PC-9 (cell line): Measurements from ENCODE around the gene ATP8A1. TPM values are rescaled to one million over a fixed set of nuclear protein-coding genes. Genes with fewer than 3 reads are reported as not detected.

Source experiments
- BruUV-seq: library from RNA; stranded (reverse); fragments of 400-500 nt; replicated peaks from 2 replicates; lab custom pipeline; 2021; lab: Mats Ljungman, UMichigan
- CTCF ChIA-PET: fragments of 300-600 bp; sonication (Branson Sonifier 250); formaldehyde crosslinking; loops from one replicate; lab custom pipeline; 2022; ENCODE audit warnings: antibody characterized with exemption; lab: Charles Lee
- POLR2A ChIA-PET: fragments of 300-600 bp; sonication (Branson Sonifier 250); formaldehyde crosslinking; loops from one replicate; lab custom pipeline; 2022; ENCODE audit warnings: antibody characterized with exemption; ENCODE audit not compliant: unreplicated experiment; lab: Charles Lee
- DNase-seq, 2 experiments: peaks; one replicate each; pipeline versions ENCODE4 v3.0.0 to v3.0.0-alpha.2; 2015 to 2022; ENCODE audit warnings: mixed read lengths in 1 of 2
- H2AFZ ChIP-seq: fragments of 200-600 bp; sonication (generic); 2 replicates; pipeline ENCODE4 v1.8.1; 2017; ENCODE audit warnings: antibody characterized with exemption
- H3F3A ChIP-seq: fragments of 200-600 bp; sonication (generic); 2 replicates; pipeline ENCODE4 v1.8.1; 2017; ENCODE audit warnings: antibody characterized with exemption, mild to moderate bottlenecking, low read depth; ENCODE audit not compliant: insufficient read depth
- H3K27ac ChIP-seq: fragments of 200-600 bp; sonication (generic); 2 replicates; pipeline ENCODE4 v1.6.1; 2016; ENCODE audit warnings: mixed run types
- H3K27me3 ChIP-seq: fragments of 200-600 bp; sonication (generic); 2 replicates; pipeline ENCODE4 v1.6.1; 2016; ENCODE audit warnings: low read depth, mixed run types; ENCODE audit not compliant: insufficient read depth
- H3K36me3 ChIP-seq: fragments of 200-600 bp; sonication (generic); 2 replicates; pipeline ENCODE4 v1.6.1; 2016; ENCODE audit warnings: low read depth, mixed run types
- H3K4me1 ChIP-seq: fragments of 200-600 bp; sonication (generic); replicated peaks from 2 replicates; pipeline ENCODE4 v1.6.1; 2016; ENCODE audit warnings: mixed run types; ENCODE audit not compliant: insufficient read depth
- H3K4me2 ChIP-seq: fragments of 200-600 bp; sonication (generic); 2 replicates; pipeline ENCODE4 v1.6.1; 2017; ENCODE audit warnings: mixed run types
- H3K4me3 ChIP-seq: fragments of 200-600 bp; sonication (generic); 2 replicates; pipeline ENCODE4 v1.6.1; 2016; ENCODE audit warnings: mixed run types
- H3K79me2 ChIP-seq: fragments of 200-600 bp; sonication (generic); 2 replicates; pipeline ENCODE4 v1.6.1; 2017; ENCODE audit warnings: low read depth, mixed run types
- H3K9me2 ChIP-seq: fragments of 200-600 bp; sonication (generic); 2 replicates; pipeline ENCODE4 v1.8.1; 2017; ENCODE audit warnings: mild to moderate bottlenecking; ENCODE audit not compliant: insufficient read depth
- H3K9me3 ChIP-seq: fragments of 200-600 bp; sonication (generic); 2 replicates; pipeline ENCODE4 v1.8.1; 2016; ENCODE audit warnings: low read depth; ENCODE audit not compliant: insufficient read depth
- H4K20me1 ChIP-seq: fragments of 200-600 bp; sonication (generic); 2 replicates; pipeline ENCODE4 v1.8.1; 2017; ENCODE audit not compliant: insufficient read depth
- CTCF ChIP-seq: fragments of 200-600 bp; sonication (generic); conservative IDR thresholded peaks from 2 replicates; pipeline ENCODE4 v1.6.1; 2017; ENCODE audit warnings: mixed run types, antibody characterized with exemption, mild to moderate bottlenecking, moderate library complexity
- EZH2 ChIP-seq: fragments of 200-600 bp; sonication (generic); IDR thresholded peaks from 2 replicates; pipeline ENCODE4 v1.8.0; 2017; ENCODE audit warnings: antibody characterized with exemption, low read depth
- intact Hi-C: fragments of 100-400 bp; cut with micrococcal nuclease; formaldehyde crosslinking; loops from one replicate; pipeline ENCODE4 v1.10.0; 2022; ENCODE audit not compliant: unreplicated experiment
- total RNA-seq: library from RNA; stranded (reverse); gene quantifications from 2 replicates; pipeline ENCODE4 v1.2.3, GENCODE V29; 2021

Gene ATP8A1
- total RNA-seq, 1 experiment from 2014 or later = not detected

GRCh38 chr4:42489095-42489494 is 167.8 kb downstream of the ATP8A1 start:
- H4K20me1 ChIP-seq = no peaks in the 10 kb centered on the region
- H3K79me2 ChIP-seq = no peaks in the 10 kb centered on the region
- intact Hi-C loops = no loop called here
- no peak overlapping the region for H3K4me3 ChIP-seq
- TF ChIP-seq CTCF (no peak), EZH2 (no peak)
- no peaks in the 10 kb centered on the region for H3K4me1 ChIP-seq
- H3K27me3 ChIP-seq = peaks cover 9% of the 10 kb centered on the region; the same call in 1 of the 2 replicates
- no TSS peak for BruUV-seq
- no peak overlapping the region for H2AFZ ChIP-seq
- DNase-seq = no peak
- no peak overlapping the region for H3K27ac ChIP-seq
- no peaks in the 10 kb centered on the region for H3K9me3 ChIP-seq
- CTCF ChIA-PET = no interaction called here
- POLR2A ChIA-PET = no interaction called here
- no peak overlapping the region for H3K4me2 ChIP-seq
- H3K36me3 ChIP-seq = no peaks in the 10 kb centered on the region
- no peaks in the 10 kb centered on the region for H3K9me2 ChIP-seq
- no peaks in the 10 kb centered on the region for H3F3A ChIP-seq

GRCh38 chr4:42488554-42488953 is 168.4 kb downstream of the ATP8A1 start:
- H3K4me1 ChIP-seq = no peaks in the 10 kb centered on the region
- TF ChIP-seq EZH2 = no peak
- TF ChIP-seq CTCF = no peak
- intact Hi-C loops = no loop called here
- H3K79me2 ChIP-seq = no peaks in the 10 kb centered on the region
- H3K27me3 ChIP-seq = peaks cover 15% of the 10 kb centered on the region
- no peak overlapping the region for H3K4me2 ChIP-seq
- DNase-seq = no peak
- no peak overlapping the region for H3K4me3 ChIP-seq
- no peak overlapping the region for H2AFZ ChIP-seq
- H3K36me3 ChIP-seq = no peaks in the 10 kb centered on the region
- no peaks in the 10 kb centered on the region for H3K9me2 ChIP-seq
- H4K20me1 ChIP-seq = no peaks in the 10 kb centered on the region
- no peak overlapping the region for H3K27ac ChIP-seq
- H3K9me3 ChIP-seq = no peaks in the 10 kb centered on the region
- ChIA-PET CTCF (no interaction called here), POLR2A (no interaction called here)
- no TSS peak for BruUV-seq
- H3F3A ChIP-seq = no peaks in the 10 kb centered on the region

GRCh38 chr4:42488114-42488513 is 168.8 kb downstream of the ATP8A1 start:
- Histone ChIP-seq H3F3A (no peaks in the 10 kb centered on the region), H3K4me1 (no peaks in the 10 kb centered on the region), H3K9me2 (no peaks in the 10 kb centered on the region), H3K4me2 (no peak overlapping the region), H3K27me3 (peaks cover 19% of the 10 kb centered on the region), H3K27ac (no peak overlapping the region), H2AFZ (no peak overlapping the region), H3K36me3 (no peaks in the 10 kb centered on the region), H3K4me3 (no peak overlapping the region), H3K79me2 (no peaks in the 10 kb centered on the region), H3K9me3 (no peaks in the 10 kb centered on the region), H4K20me1 (no peaks in the 10 kb centered on the region)
- ChIA-PET CTCF (no interaction called here), POLR2A (no interaction called here)
- intact Hi-C loops = no loop called here
- no peak for TF ChIP-seq EZH2
- TF ChIP-seq CTCF = no peak
- no peak for DNase-seq
- BruUV-seq = no TSS peak
